Stomach (tissue), 9 donors: ENCODE results near the gene CAPN5. TPM values are rescaled to one million over a fixed set of nuclear protein-coding genes. Genes with fewer than 3 reads are reported as not detected.

ENCODE experiments used
- DNase-seq, 2 donors: peaks; one replicate each; pipeline versions ENCODE4 v3.0.0 to v3.0.0-alpha.2; 2013 to 2019
- H3K27ac ChIP-seq, 5 donors: fragments of 200-600 bp in 4 of 5; sonication (generic) in 4 of 5; one replicate each; pipeline ENCODE4 v1.5.1; 2013 to 2019; ENCODE audit warnings: mild to moderate bottlenecking in 1 of 5, moderate library complexity in 1 of 5
- H3K27me3 ChIP-seq, 3 donors: fragments of 200-600 bp; sonication (generic); one replicate each; pipeline ENCODE4 v1.5.1; 2017 to 2019; ENCODE audit warnings: mixed run types in 1 of 3
- H3K36me3 ChIP-seq, 4 donors: fragments of 200-600 bp; sonication (generic); 1 replicate in 3 of 4; 2 replicates in 1 of 4; pipeline ENCODE4 v1.5.1; 2016 to 2019
- H3K4me1 ChIP-seq, 4 donors: fragments of 200-600 bp; sonication (generic); one replicate each; pipeline ENCODE4 v1.5.1; 2016 to 2019
- H3K4me3 ChIP-seq, 4 donors: fragments of 200-600 bp; sonication (generic) in 3 of 4; one replicate each; pipeline ENCODE4 v1.5.1; 2016 to 2019; ENCODE audit warnings: mild to moderate bottlenecking in 1 of 4
- H3K9me3 ChIP-seq, 4 donors: fragments of 200-600 bp; sonication (generic); one replicate each; pipeline ENCODE4 v1.5.1; 2016 to 2019
- CTCF ChIP-seq, 7 experiments: fragments of 450-650 bp in 4 of 7; fragments of 200-600 bp in 3 of 7; sonication (generic) in 3 of 7; IDR thresholded peaks; one replicate each; pipeline ENCODE4 v1.5.1; 2016 to 2019; ENCODE audit warnings: antibody characterized with exemption in 7 of 7, control low read depth in 2 of 7, mild to moderate bottlenecking in 1 of 7
- EP300 ChIP-seq: sonication (generic); formaldehyde crosslinking; IDR thresholded peaks from one replicate; pipeline ENCODE4 v1.6.1; 2017; ENCODE audit warnings: antibody characterized with exemption
- POLR2A ChIP-seq, 4 donors: fragments of 450-650 bp; IDR thresholded peaks; one replicate each; pipeline ENCODE4 v1.6.1; 2016; ENCODE audit warnings: antibody characterized with exemption in 4 of 4, control low read depth in 2 of 4, mild to moderate bottlenecking in 1 of 4, moderate library complexity in 1 of 4
- POLR2AphosphoS5 ChIP-seq, 3 donors: sonication (generic); formaldehyde crosslinking; IDR thresholded peaks; one replicate each; pipeline ENCODE4 v1.6.1; 2016; ENCODE audit warnings: antibody characterized with exemption in 3 of 3
- WGBS, 5 donors: extraction: QIAGEN DNeasy Blood & Tissue Kit in 3 of 5; methylation state at CpG; one replicate each; pipeline versions ENCODE4 v1.1.5 to v1.1.7; 2013 to 2018; 5-methylcytosine and 5-hydroxymethylcytosine counted together
- intact Hi-C: fragments of 100-400 bp; cut with DNase I; formaldehyde crosslinking; loops from one replicate; pipeline ENCODE4 v1.15.1; 2023; ENCODE audit warnings: low total_unique reads
- polyA plus RNA-seq, 3 donors: library from polyadenylated mRNA; stranded (reverse); fragments of 200-250 nt; gene quantifications; one replicate each; pipeline ENCODE4 v1.2.3, GENCODE V29; 2013
- total RNA-seq, 5 donors: library from RNA; depleted of rRNA; stranded (reverse); fragments of >200 nt; gene quantifications; one replicate each; pipeline versions ENCODE4 v1.1.0 to v1.2.3, GENCODE V29; 2014 to 2016
- donor health status: healthy with polysubstance abuse.
- donor health status: Bipolar disorder and iron deficiency.
- donor health status: healthy.

Gene CAPN5
- total and polyA plus RNA-seq, 8 donors = 10.0 to 110 (median 65.9) TPM

- peaks cover 7 to 47% (median 15%) of the 10 kb centered on the region in 4 donors for H3K4me1 ChIP-seq
- DNase-seq = no peak
- no peak overlapping the region for H3K4me3 ChIP-seq
- intact Hi-C loops = no loop called here
- peaks cover 0 to 20% (median under 1%) of the 10 kb centered on the region in 3 donors for H3K27me3 ChIP-seq
- no peaks in the 10 kb centered on the region for H3K36me3 ChIP-seq
- no peaks in the 10 kb centered on the region for H3K9me3 ChIP-seq
- WGBS, 5 donors = 85 to 93% (median 89%) methylated on average over 8 of the region's 8 CpGs
- no peak overlapping the region for H3K27ac ChIP-seq
- TF ChIP-seq POLR2A (IDR thresholded peaks at IDR 0.05) (no peak), POLR2AphosphoS5 (IDR thresholded peaks at IDR 0.05) (no peak), CTCF (IDR thresholded peaks at IDR 0.05) (no peak), EP300 (no peak)
These were observed 76.7 kb downstream of the CAPN5 start for GRCh38 chr11:77143405-77144020.

- Histone ChIP-seq H3K4me1 (peaks cover 7 to 47% (median 15%) of the 10 kb centered on the region in 4 donors), H3K9me3 (no peaks in the 10 kb centered on the region), H3K36me3 (no peaks in the 10 kb centered on the region), H3K4me3 (no peak overlapping the region), H3K27ac (no peak overlapping the region), H3K27me3 (peaks cover 0 to 18% (median 0%) of the 10 kb centered on the region in 3 donors)
- WGBS, 5 donors = 83 to 97% (median 94%) methylated on average over 9 of the region's 9 CpGs
- peak in 1 of 2 donors; percentile 45 for DNase-seq
- intact Hi-C loops = no loop called here
- no peak for TF ChIP-seq EP300
- no peak for TF ChIP-seq POLR2AphosphoS5 (IDR thresholded peaks at IDR 0.05)
- TF ChIP-seq POLR2A (IDR thresholded peaks at IDR 0.05) = no peak
- TF ChIP-seq CTCF (IDR thresholded peaks at IDR 0.05) = no peak
These were observed 77.6 kb downstream of the CAPN5 start for GRCh38 chr11:77144196-77144856.

GRCh38 chr11:77144857-77145428 lies 78.2 kb downstream of the CAPN5 start:
- WGBS, 5 donors = 60 to 76% (median 74%) methylated on average over 7 of the region's 7 CpGs
- Histone ChIP-seq H3K4me1 (peaks cover 7 to 44% (median 15%) of the 10 kb centered on the region in 4 donors), H3K4me3 (no peak overlapping the region), H3K27ac (no peak overlapping the region), H3K27me3 (peaks cover 0 to 18% (median 0%) of the 10 kb centered on the region in 3 donors), H3K9me3 (no peaks in the 10 kb centered on the region), H3K36me3 (no peaks in the 10 kb centered on the region)
- intact Hi-C loops = no loop called here
- no peak for TF ChIP-seq CTCF (IDR thresholded peaks at IDR 0.05)
- no peak for TF ChIP-seq EP300
- TF ChIP-seq POLR2A (IDR thresholded peaks at IDR 0.05) = no peak
- no peak for TF ChIP-seq POLR2AphosphoS5 (IDR thresholded peaks at IDR 0.05)
- DNase-seq = peak; percentile 31 to 33

GRCh38 chr11:77146261-77147035 lies 79.7 kb downstream of the CAPN5 start:
- H3K36me3 ChIP-seq = no peaks in the 10 kb centered on the region
- peaks cover 0 to 29% (median 9%) of the 10 kb centered on the region in 4 donors for H3K4me1 ChIP-seq
- H3K27me3 ChIP-seq = peaks cover 0 to 23% (median 0%) of the 10 kb centered on the region in 3 donors
- intact Hi-C loops = no loop called here
- no peak overlapping the region for H3K4me3 ChIP-seq
- no peak for DNase-seq
- H3K9me3 ChIP-seq = no peaks in the 10 kb centered on the region
- 89 to 91% (median 89%) methylated on average over 9 to 10 of the region's 10 CpGs for WGBS, 5 donors
- TF ChIP-seq POLR2A (IDR thresholded peaks at IDR 0.05) = no peak
- TF ChIP-seq POLR2AphosphoS5 (IDR thresholded peaks at IDR 0.05) = no peak
- no peak for TF ChIP-seq CTCF (IDR thresholded peaks at IDR 0.05)
- no peak for TF ChIP-seq EP300
- no peak overlapping the region for H3K27ac ChIP-seq
